CD8-positive, alpha-beta memory T cell (primary cell): ENCODE results near the gene EMCN. TPM values are rescaled to one million over a fixed set of nuclear protein-coding genes. Genes with fewer than 3 reads are reported as not detected.

Experiments used
- CTCF ChIA-PET: fragments of 350-600 bp; sonication (Branson Sonifier 250); formaldehyde crosslinking; loops from one replicate; lab custom pipeline; 2021; ENCODE audit warnings: antibody characterized with exemption; lab: Charles Lee
- POLR2A ChIA-PET: fragments of 350-600 bp; sonication (Branson Sonifier 250); formaldehyde crosslinking; loops from one replicate; lab custom pipeline; 2021; ENCODE audit warnings: antibody characterized with exemption; lab: Charles Lee
- DNase-seq, 5 donors: peaks; one replicate each; pipeline versions ENCODE4 v3.0.0 to v3.0.0-alpha.2; 2020 to 2022; ENCODE audit warnings: mixed read lengths in 1 of 5
- H3K27ac ChIP-seq: one replicate; pipeline ENCODE4 v1.7.0; 2013; ENCODE audit warnings: low read depth, mild to moderate bottlenecking, low read length, moderate library complexity
- H3K27me3 ChIP-seq: 2 replicates; pipeline ENCODE4 v1.7.0; 2013; ENCODE audit warnings: low read length, mild to moderate bottlenecking; ENCODE audit not compliant: insufficient read depth, poor library complexity, severe bottlenecking
- H3K36me3 ChIP-seq: 2 replicates; pipeline ENCODE4 v1.7.0; 2013; ENCODE audit warnings: mild to moderate bottlenecking, low read length, moderate library complexity; ENCODE audit not compliant: insufficient read depth
- H3K4me1 ChIP-seq: 2 replicates; pipeline ENCODE4 v1.7.0; 2013; ENCODE audit warnings: mild to moderate bottlenecking, low read length, moderate library complexity; ENCODE audit not compliant: insufficient read depth
- H3K4me3 ChIP-seq: 2 replicates; pipeline ENCODE4 v1.7.0; 2013; ENCODE audit warnings: mild to moderate bottlenecking, low read length
- H3K9me3 ChIP-seq: 2 replicates; pipeline ENCODE4 v1.7.0; 2013; ENCODE audit warnings: mild to moderate bottlenecking, low read length
- H3K27ac Mint-ChIP-seq, 8 donors: one replicate each; pipeline ENCODE4 v1.8.0; 2020 to 2021; ENCODE audit warnings: mixed read lengths in 8 of 8, mild to moderate bottlenecking in 6 of 8, inconsistent platforms in 3 of 8, moderate library complexity in 3 of 8
- H3K27me3 Mint-ChIP-seq, 2 donors: one replicate each; pipeline ENCODE4 v1.8.0; 2020 to 2021; ENCODE audit warnings: mixed read lengths in 2 of 2, mild to moderate bottlenecking in 1 of 2, moderate library complexity in 1 of 2
- H3K36me3 Mint-ChIP-seq, 3 donors: one replicate each; pipeline ENCODE4 v1.8.0; 2020 to 2021; ENCODE audit warnings: mixed read lengths in 3 of 3, inconsistent platforms in 1 of 3, mild to moderate bottlenecking in 1 of 3
- H3K4me1 Mint-ChIP-seq, 3 donors: one replicate each; pipeline ENCODE4 v1.8.0; 2020 to 2021; ENCODE audit warnings: mixed read lengths in 3 of 3, inconsistent platforms in 1 of 3, mild to moderate bottlenecking in 1 of 3
- H3K4me3 Mint-ChIP-seq, 7 donors: one replicate each; pipeline ENCODE4 v1.8.0; 2020 to 2021; ENCODE audit warnings: mixed read lengths in 7 of 7, mild to moderate bottlenecking in 6 of 7, moderate library complexity in 4 of 7, inconsistent platforms in 2 of 7
- H3K9me3 Mint-ChIP-seq, 5 donors: one replicate each; pipeline ENCODE4 v1.8.0; 2020 to 2022; ENCODE audit warnings: mixed read lengths in 5 of 5, mild to moderate bottlenecking in 3 of 5, moderate library complexity in 2 of 5, inconsistent platforms in 1 of 5
- polyA plus RNA-seq: library from polyadenylated mRNA; unstranded; fragments of 300-500 nt; fragmentation: Illumina TruSeq; gene quantifications from one replicate; pipeline ENCODE4 v1.2.3, GENCODE V29; 2021
- total RNA-seq, 2 experiments: library from RNA; stranded (reverse); gene quantifications; one replicate each; pipeline ENCODE4 v1.2.3, GENCODE V29; 2021

EMCN gene
- total RNA-seq (not detected), polyA plus RNA-seq (not detected)

GRCh38 chr4:100517864-100518341, at the start of gene EMCN:
Gene EMCN, minus strand, starts transcription at chr4:100518022. Its CDS starts 108 bp downstream, at chr4:100517914.
- Mint-ChIP-seq H3K27ac (peak within 1 kb of the TSS in 1 of 8 donors; percentile 21), H3K4me1 (no peaks in the 10 kb centered on the region), H3K9me3 (peaks cover 0 to 1% (median 0%) of the 10 kb centered on the region in 5 donors), H3K36me3 (no peaks in the 10 kb centered on the region), H3K4me3 (no peak within 1 kb of the TSS), H3K27me3 (peaks cover 6 to 34% of the 10 kb centered on the region in 2 donors)
- Histone ChIP-seq H3K27ac (no peak within 1 kb of the TSS), H3K9me3 (no peaks in the 10 kb centered on the region), H3K4me3 (no peak within 1 kb of the TSS), H3K4me1 (no peaks in the 10 kb centered on the region), H3K27me3 (no peaks in the 10 kb centered on the region), H3K36me3 (no peaks in the 10 kb centered on the region)
- POLR2A ChIA-PET: no interaction called here
- CTCF ChIA-PET: no interaction called here
- DNase-seq: no peak

GRCh38 chr4:100566396-100566795, 48.6 kb upstream of the EMCN start:
- H3K27me3 ChIP-seq: no peaks in the 10 kb centered on the region
- peaks cover 23 to 32% (median 26%) of the 10 kb centered on the region in 3 donors for H3K4me1 Mint-ChIP-seq
- H3K36me3 ChIP-seq: no peaks in the 10 kb centered on the region
- no peaks in the 10 kb centered on the region for H3K27me3 Mint-ChIP-seq
- no peaks in the 10 kb centered on the region for H3K36me3 Mint-ChIP-seq
- peak overlapping the region in 2 of 8 donors; percentile 1 to 14 for H3K27ac Mint-ChIP-seq
- ChIA-PET POLR2A (no interaction called here), CTCF (no interaction called here)
- peak overlapping the region; percentile 1 to 71 (median 35) for H3K4me3 Mint-ChIP-seq
- no peak overlapping the region for H3K27ac ChIP-seq
- H3K9me3 ChIP-seq: no peaks in the 10 kb centered on the region
- no peak overlapping the region for H3K4me3 ChIP-seq
- no peaks in the 10 kb centered on the region for H3K4me1 ChIP-seq
- DNase-seq: no peak
- no peaks in the 10 kb centered on the region for H3K9me3 Mint-ChIP-seq

GRCh38 chr4:100557306-100557705, 39.5 kb upstream of the EMCN start:
- H3K27ac Mint-ChIP-seq: no peak overlapping the region
- peaks cover 0 to 2% (median 0%) of the 10 kb centered on the region in 5 donors for H3K9me3 Mint-ChIP-seq
- H3K27ac ChIP-seq: no peak overlapping the region
- H3K27me3 ChIP-seq: no peaks in the 10 kb centered on the region
- H3K4me3 ChIP-seq: no peak overlapping the region
- H3K36me3 ChIP-seq: no peaks in the 10 kb centered on the region
- CTCF ChIA-PET: interaction anchor here (1.0 kb wide), 1 partner anchor 9 kb away, joined by 3 read pairs; no protein-coding TSS in a partner anchor
- H3K4me1 Mint-ChIP-seq: no peaks in the 10 kb centered on the region
- H3K27me3 Mint-ChIP-seq: peaks cover 9 to 32% of the 10 kb centered on the region in 2 donors
- no peaks in the 10 kb centered on the region for H3K9me3 ChIP-seq
- H3K4me1 ChIP-seq: no peaks in the 10 kb centered on the region
- H3K4me3 Mint-ChIP-seq: no peak overlapping the region
- DNase-seq: no peak
- POLR2A ChIA-PET: no interaction called here
- peaks cover 0 to 3% (median 0%) of the 10 kb centered on the region in 3 donors for H3K36me3 Mint-ChIP-seq

- H3K9me3 Mint-ChIP-seq: peaks cover 0 to 2% (median 0%) of the 10 kb centered on the region in 5 donors
- Histone ChIP-seq H3K4me3 (no peak overlapping the region), H3K4me1 (no peaks in the 10 kb centered on the region), H3K9me3 (no peaks in the 10 kb centered on the region), H3K27ac (no peak overlapping the region), H3K36me3 (no peaks in the 10 kb centered on the region), H3K27me3 (no peaks in the 10 kb centered on the region)
- no peak overlapping the region for H3K4me3 Mint-ChIP-seq
- POLR2A ChIA-PET: no interaction called here
- H3K27ac Mint-ChIP-seq: no peak overlapping the region
- H3K27me3 Mint-ChIP-seq: peaks cover 9 to 32% of the 10 kb centered on the region in 2 donors
- no peak for DNase-seq
- CTCF ChIA-PET: no interaction called here
- no peaks in the 10 kb centered on the region for H3K4me1 Mint-ChIP-seq
- peaks cover 0 to 3% (median 0%) of the 10 kb centered on the region in 3 donors for H3K36me3 Mint-ChIP-seq
Observed at GRCh38 chr4:100555611-100556337, 38.0 kb upstream of the EMCN start.

- CTCF ChIA-PET: interaction anchor here (1.2 kb wide), 1 partner anchor 9 kb away, joined by 3 read pairs; no protein-coding TSS in a partner anchor
Observed at GRCh38 chr4:100548200-100548560, 30.4 kb upstream of the EMCN start.

GRCh38 chr4:100547541-100548199, 29.8 kb upstream of the EMCN start:
- H3K27ac ChIP-seq: no peak overlapping the region
- no peaks in the 10 kb centered on the region for H3K9me3 ChIP-seq
- no peak for DNase-seq
- H3K4me1 ChIP-seq: no peaks in the 10 kb centered on the region
- H3K27ac Mint-ChIP-seq: no peak overlapping the region
- H3K4me1 Mint-ChIP-seq: peaks cover 15 to 24% (median 18%) of the 10 kb centered on the region in 3 donors
- no peaks in the 10 kb centered on the region for H3K9me3 Mint-ChIP-seq
- no peaks in the 10 kb centered on the region for H3K36me3 Mint-ChIP-seq
- H3K36me3 ChIP-seq: no peaks in the 10 kb centered on the region
- CTCF ChIA-PET: interaction anchor here (1.2 kb wide), 1 partner anchor 9 kb away, joined by 3 read pairs; no protein-coding TSS in a partner anchor
- H3K27me3 ChIP-seq: no peaks in the 10 kb centered on the region
- H3K4me3 Mint-ChIP-seq: no peak overlapping the region
- POLR2A ChIA-PET: no interaction called here
- no peaks in the 10 kb centered on the region for H3K27me3 Mint-ChIP-seq
- no peak overlapping the region for H3K4me3 ChIP-seq

More at GRCh38 chr4:100548200-100548560, 30.4 kb upstream of the EMCN start:
- Histone ChIP-seq H3K9me3 (no peaks in the 10 kb centered on the region), H3K27ac (no peak overlapping the region), H3K4me1 (no peaks in the 10 kb centered on the region), H3K27me3 (no peaks in the 10 kb centered on the region), H3K36me3 (no peaks in the 10 kb centered on the region), H3K4me3 (no peak overlapping the region)
- Mint-ChIP-seq H3K27ac (no peak overlapping the region), H3K9me3 (no peaks in the 10 kb centered on the region), H3K4me1 (peaks cover 15 to 24% (median 18%) of the 10 kb centered on the region in 3 donors), H3K36me3 (no peaks in the 10 kb centered on the region), H3K27me3 (no peaks in the 10 kb centered on the region), H3K4me3 (no peak overlapping the region)
- DNase-seq: no peak
- POLR2A ChIA-PET: no interaction called here

GRCh38 chr4:100545427-100545826, 27.6 kb upstream of the EMCN start:
- Mint-ChIP-seq H3K4me1 (peaks cover 15 to 24% (median 18%) of the 10 kb centered on the region in 3 donors), H3K4me3 (no peak overlapping the region), H3K36me3 (no peaks in the 10 kb centered on the region), H3K9me3 (no peaks in the 10 kb centered on the region), H3K27me3 (no peaks in the 10 kb centered on the region), H3K27ac (no peak overlapping the region)
- ChIA-PET CTCF (no interaction called here), POLR2A (no interaction called here)
- Histone ChIP-seq H3K27ac (no peak overlapping the region), H3K4me3 (no peak overlapping the region), H3K9me3 (no peaks in the 10 kb centered on the region), H3K4me1 (no peaks in the 10 kb centered on the region), H3K27me3 (no peaks in the 10 kb centered on the region), H3K36me3 (no peaks in the 10 kb centered on the region)
- no peak for DNase-seq

GRCh38 chr4:100540131-100540530, 22.3 kb upstream of the EMCN start:
- CTCF ChIA-PET: no interaction called here
- POLR2A ChIA-PET: no interaction called here
- Mint-ChIP-seq H3K27me3 (peaks cover 3 to 9% of the 10 kb centered on the region in 2 donors), H3K4me3 (no peak overlapping the region), H3K27ac (no peak overlapping the region), H3K4me1 (no peaks in the 10 kb centered on the region), H3K9me3 (no peaks in the 10 kb centered on the region), H3K36me3 (no peaks in the 10 kb centered on the region)
- Histone ChIP-seq H3K27ac (no peak overlapping the region), H3K4me1 (no peaks in the 10 kb centered on the region), H3K36me3 (no peaks in the 10 kb centered on the region), H3K4me3 (no peak overlapping the region), H3K9me3 (no peaks in the 10 kb centered on the region), H3K27me3 (no peaks in the 10 kb centered on the region)
- DNase-seq: no peak
